Mucosa of descending colon (tissue), 3 donors: ENCODE data around the gene CFAP119. TPM values are rescaled to one million over a fixed set of nuclear protein-coding genes. Genes with fewer than 3 reads are reported as not detected.

Source experiments
- ATAC-seq: fragments of 200-7000 bp; cut with Tn5 transposase; one replicate; pipeline ENCODE4 v1.9.1; 2020; ENCODE audit warnings: mild to moderate bottlenecking, moderate library complexity
- DNase-seq, 3 donors: peaks; one replicate each; pipeline ENCODE4 v3.0.0-alpha.2; 2020
- H3K36me3 ChIP-seq: fragments of 200-600 bp; one replicate; pipeline ENCODE4 v1.8.0; 2021; ENCODE audit warnings: low read depth, mild to moderate bottlenecking
- H3K4me1 ChIP-seq: fragments of 200-600 bp; one replicate; pipeline ENCODE4 v1.8.0; 2021; ENCODE audit warnings: low read depth, mild to moderate bottlenecking
- H3K4me3 ChIP-seq: fragments of 200-600 bp; one replicate; pipeline ENCODE4 v1.8.0; 2021; ENCODE audit warnings: mild to moderate bottlenecking
- H3K9me3 ChIP-seq: fragments of 200-600 bp; one replicate; pipeline ENCODE4 v1.8.0; 2021; ENCODE audit warnings: mild to moderate bottlenecking
- CTCF ChIP-seq: fragments of 200-600 bp; IDR thresholded peaks from one replicate; pipeline ENCODE4 v1.8.0; 2022; ENCODE audit warnings: antibody characterized with exemption, mild to moderate bottlenecking
- intact Hi-C, 2 donors: fragments of 100-400 bp; cut with DNase I in 1 of 2; cut with micrococcal nuclease in 1 of 2; formaldehyde crosslinking; loops; one replicate each; pipeline versions ENCODE4 v1.11.0 to v1.11.1; 2022; cut with DNase I, micrococcal nuclease
- total RNA-seq, 3 donors: library from RNA; stranded (reverse); fragmentation: NEBNext Ultra II Directional in 2 of 3; extraction: Animal tissue kit (Norgen Biotek cat#: 25700) in 2 of 3; gene quantifications; one replicate each; pipeline versions ENCODE4 v1.2.1 to v1.2.4, GENCODE V29; 2021 to 2023
- donor health status: DM: no; HTN: no; CAD: no; lungs with moderate emphysema.
- donor health status: DM: no; HTN: no; CAD: no.
- donor health status: DM: no; HTN: yes; CAD: no.

Gene CFAP119
- total RNA-seq, 3 donors from 2014 or later, result 4.6 to 5.5 (median 5.1) TPM

- peaks cover 20% of the 10 kb centered on the region for H3K4me1 ChIP-seq
- peaks cover 11% of the 10 kb centered on the region for H3K36me3 ChIP-seq
- intact Hi-C loops, result no loop called here
- ATAC-seq (peak; percentile 42), DNase-seq (peak in 2 of 3 donors; percentile 46 to 63)
- peak overlapping the region; percentile 74 for H3K4me3 ChIP-seq
- TF ChIP-seq CTCF, result no peak
- H3K9me3 ChIP-seq, result no peaks in the 10 kb centered on the region
These were observed 385 bp downstream of the CFAP119 start for GRCh38 chr16:30761427-30761927.

- Histone ChIP-seq H3K36me3 (peaks cover 10% of the 10 kb centered on the region), H3K4me3 (peak overlapping the region; percentile 74), H3K4me1 (peaks cover 20% of the 10 kb centered on the region), H3K9me3 (no peaks in the 10 kb centered on the region)
- ATAC-seq (no peak), DNase-seq (peak in 2 of 3 donors; percentile 29 to 57)
- no peak for TF ChIP-seq CTCF
- intact Hi-C loops, result no loop called here
These were observed 1.1 kb downstream of the CFAP119 start for GRCh38 chr16:30760577-30761426.

- Histone ChIP-seq H3K4me1 (peaks cover 20% of the 10 kb centered on the region), H3K36me3 (peaks cover 8% of the 10 kb centered on the region), H3K4me3 (no peak overlapping the region), H3K9me3 (no peaks in the 10 kb centered on the region)
- no peak for ATAC-seq
- intact Hi-C loops, result no loop called here
- peak in 2 of 3 donors; percentile 24 to 53 for DNase-seq
- TF ChIP-seq CTCF, result no peak
These were observed 1.8 kb downstream of the CFAP119 start for GRCh38 chr16:30760001-30760559.

GRCh38 chr16:30758988-30759491 lies 2.8 kb downstream of the CFAP119 start:
- DNase-seq, result peak in 1 of 3 donors; percentile 24
- intact Hi-C loops, result no loop called here
- Histone ChIP-seq H3K4me1 (peaks cover 20% of the 10 kb centered on the region), H3K36me3 (peaks cover 4% of the 10 kb centered on the region), H3K4me3 (no peak overlapping the region), H3K9me3 (no peaks in the 10 kb centered on the region)
- ATAC-seq, result no peak
- no peak for TF ChIP-seq CTCF

- Histone ChIP-seq H3K4me3 (no peak overlapping the region), H3K36me3 (peaks cover 4% of the 10 kb centered on the region), H3K4me1 (peaks cover 10% of the 10 kb centered on the region), H3K9me3 (no peaks in the 10 kb centered on the region)
- ATAC-seq (no peak), DNase-seq (peak in 1 of 3 donors; percentile 16)
- intact Hi-C loops, result no loop called here
- no peak for TF ChIP-seq CTCF
These were observed 4.5 kb downstream of the CFAP119 start for GRCh38 chr16:30757316-30757715.
